8988T (cell line): Measurements from ENCODE around the gene EML6.
"Not testable (repeated sequence)": the region's sequence is repeated elsewhere in the genome, so short reads cannot be mapped to it uniquely, and the experiment has no call there.

ENCODE experiments used
- DNase-seq: peaks from one replicate; pipeline ENCODE4 v3.0.0; 2011

EML6 gene

DNA sequence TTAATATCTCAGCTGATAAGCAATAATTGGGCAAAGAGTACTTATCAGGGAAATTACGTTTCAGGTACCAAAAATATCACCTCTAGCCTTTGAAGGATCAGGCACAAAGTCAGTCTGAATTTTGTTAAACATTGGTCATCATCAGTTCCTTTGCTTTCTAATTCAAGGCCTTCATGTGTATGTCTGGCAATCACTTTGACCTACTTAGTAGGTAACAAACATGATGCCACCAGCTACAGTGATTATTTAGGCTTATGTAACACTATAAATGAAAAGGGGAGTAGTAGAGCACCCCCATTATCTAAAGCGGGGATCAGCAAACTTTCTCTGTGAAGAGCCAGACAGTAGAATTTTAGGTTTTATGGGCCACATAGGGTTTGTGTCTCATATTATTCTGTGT, 251.7 kb downstream of the EML6 start:
- no peak for DNase-seq

DNA sequence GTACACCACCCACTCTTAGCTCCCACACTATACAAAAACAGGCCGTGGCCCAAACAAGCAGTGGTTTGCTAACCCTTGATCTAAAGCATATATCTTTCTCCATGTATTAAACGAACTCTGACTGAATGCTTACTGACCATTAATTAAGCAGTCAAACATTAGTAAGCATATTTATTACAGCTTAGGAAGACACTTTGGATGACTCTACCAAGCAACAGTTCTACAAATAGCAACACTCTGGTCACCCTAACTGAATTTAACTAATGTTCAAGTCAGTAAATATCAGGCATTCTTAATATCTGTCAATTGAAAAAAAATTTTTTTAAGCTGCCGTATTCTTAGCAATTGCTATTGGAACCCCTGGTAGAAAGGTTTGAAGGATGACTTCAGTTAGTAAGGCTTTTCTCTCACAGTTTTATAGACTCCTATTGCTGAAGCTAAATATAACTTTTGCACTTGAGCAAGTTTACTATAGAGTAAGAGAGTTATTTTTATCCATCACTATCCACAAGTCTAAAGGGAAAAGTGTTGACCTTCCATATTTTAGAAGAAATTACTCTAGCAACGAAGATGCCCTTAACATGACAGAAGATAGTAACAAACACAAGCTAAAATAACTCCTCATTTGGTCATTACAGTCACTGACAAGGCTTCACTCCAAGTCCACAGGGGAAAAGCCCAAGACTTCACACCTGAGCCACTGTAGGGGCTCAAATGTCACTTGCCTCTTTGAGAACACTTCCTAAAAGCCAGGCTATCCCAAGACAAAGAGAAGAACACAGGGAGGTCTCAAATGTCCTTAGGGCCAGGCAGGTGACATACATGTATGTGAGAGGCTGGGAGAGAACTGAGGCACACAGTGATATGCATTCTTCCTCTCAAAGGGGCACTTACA, 252.4 kb downstream of the EML6 start:
- no peak for DNase-seq

DNA sequence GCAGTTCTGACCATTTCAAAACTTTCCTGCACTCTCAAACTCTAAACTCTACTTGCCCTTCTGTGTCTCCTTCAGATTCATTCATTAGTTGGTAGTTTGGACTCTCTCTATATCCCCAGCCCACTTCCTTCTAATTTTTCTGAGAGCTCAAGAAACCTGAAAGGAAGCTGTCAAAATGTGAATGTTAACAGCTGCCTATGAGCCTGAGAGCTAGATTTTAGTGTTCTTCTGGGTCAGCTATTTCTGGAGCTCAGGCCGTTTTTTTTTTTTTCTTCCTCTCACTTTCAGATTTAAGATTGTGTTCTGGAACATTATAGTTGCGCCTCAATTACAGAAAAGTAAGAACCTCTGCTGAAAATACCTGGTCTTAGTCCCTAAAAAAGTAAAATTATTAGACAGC, 253.7 kb downstream of the EML6 start:
- no peak for DNase-seq

DNA sequence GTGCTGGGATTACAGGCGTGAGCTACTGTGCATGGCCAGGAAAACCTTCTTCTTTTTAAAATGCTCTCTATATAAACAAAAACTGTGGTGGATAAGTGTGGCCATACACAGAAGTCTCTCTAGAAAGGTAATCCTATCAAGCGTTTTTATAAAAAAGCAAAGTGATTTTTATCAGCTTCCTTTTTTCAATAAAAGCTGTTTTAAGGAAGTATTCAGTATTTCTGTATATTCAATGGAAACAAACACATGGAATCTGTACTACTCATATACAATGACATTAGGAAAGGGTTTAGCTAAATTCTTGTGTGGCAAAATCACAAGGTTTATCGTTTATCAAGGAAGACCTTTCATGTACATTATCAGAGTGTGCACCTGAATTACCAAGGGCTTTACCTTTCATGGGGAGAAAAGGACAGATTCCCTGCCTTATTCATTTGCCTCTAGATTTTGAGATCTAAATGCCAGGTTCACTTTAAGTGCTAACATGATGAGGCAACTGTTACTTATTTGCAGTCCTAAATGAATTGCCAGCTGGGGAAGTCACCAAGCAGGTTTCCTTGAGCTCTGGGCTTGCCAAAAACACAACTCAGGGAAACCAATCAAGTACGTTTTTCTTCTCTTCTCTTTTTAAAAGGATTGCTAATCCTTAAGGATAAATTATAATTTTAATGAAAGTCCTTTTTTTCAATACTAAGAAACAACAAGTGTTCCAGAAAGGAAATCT, 256.0 kb downstream of the EML6 start:
- no peak for DNase-seq

DNA sequence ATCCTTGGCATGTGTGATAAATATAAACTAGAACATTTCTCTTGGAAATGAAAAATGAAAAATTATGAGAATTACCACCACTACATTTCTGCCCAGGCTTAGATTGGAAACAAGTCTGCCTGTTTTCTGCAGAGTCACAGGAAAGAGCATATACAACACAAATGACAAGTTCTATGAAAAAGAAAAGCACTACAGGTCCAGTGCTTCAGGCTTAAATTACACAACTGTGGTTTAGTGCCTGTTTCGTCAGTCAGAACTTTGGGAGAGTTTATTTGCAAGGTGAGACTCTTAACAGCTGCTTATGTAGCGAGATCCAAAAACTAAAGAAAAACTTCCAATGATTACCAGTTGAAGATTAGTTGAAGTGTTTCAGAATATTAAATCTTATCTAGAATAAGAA, 257.9 kb downstream of the EML6 start:
- no peak for DNase-seq

DNA sequence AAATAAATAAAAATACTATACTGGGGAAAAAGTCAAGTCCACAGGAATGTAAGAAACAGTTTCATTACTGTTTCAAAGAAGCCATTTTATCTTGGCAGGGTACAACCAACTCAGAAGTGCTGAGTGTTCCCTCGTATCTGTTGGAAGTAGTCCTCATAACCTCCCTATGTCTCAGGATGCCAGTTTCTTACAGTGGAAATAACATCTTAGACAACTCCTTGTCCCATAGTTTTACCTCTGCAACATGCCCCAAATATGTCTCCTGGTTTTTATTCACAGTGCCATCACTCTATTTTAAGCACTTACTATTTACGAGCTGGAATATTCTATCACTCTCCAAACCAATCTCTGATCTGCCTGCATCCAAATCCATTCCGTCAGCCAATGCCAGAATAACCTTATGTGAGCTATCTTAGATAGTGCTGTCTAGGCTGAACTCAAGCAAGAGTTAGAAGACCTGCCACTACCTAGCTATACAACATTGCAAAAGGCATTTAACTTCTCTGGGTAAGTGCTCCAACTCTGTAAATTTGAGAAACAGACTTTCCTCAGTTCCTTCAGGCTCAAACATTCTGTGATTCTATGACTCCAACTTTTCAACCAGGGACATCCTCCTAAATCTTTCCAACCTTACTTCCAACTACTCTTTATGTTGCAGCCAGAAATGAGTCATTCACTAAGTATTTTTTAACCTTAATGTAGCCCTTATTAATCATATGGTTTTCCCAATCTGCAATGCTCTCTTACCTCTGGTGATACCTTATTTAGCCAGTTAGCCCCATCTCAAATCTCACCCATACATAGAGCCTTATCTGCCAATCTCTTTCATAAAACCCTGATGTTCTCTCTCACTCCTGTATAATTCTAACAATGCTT, 260.1 kb downstream of the EML6 start:
- DNase-seq, result no peak

DNA sequence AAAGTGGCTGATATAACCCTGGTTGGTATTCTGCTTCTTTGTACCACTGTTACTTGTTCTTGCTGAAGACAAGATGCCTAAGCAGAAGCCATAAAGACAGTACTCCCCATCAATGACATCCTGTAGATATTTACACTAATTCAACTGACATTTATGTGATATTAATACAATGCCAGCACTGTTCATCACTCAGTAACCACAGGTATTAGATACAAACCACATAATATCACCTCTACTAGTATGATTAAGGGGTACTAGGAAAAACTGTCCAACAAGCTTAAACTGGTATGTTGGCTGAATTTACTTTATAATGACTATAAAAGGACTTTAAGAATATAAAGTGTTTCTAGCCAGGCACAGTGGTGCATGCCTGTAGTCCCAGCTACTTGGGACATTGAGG, 261.0 kb downstream of the EML6 start:
- DNase-seq, result no peak

DNA sequence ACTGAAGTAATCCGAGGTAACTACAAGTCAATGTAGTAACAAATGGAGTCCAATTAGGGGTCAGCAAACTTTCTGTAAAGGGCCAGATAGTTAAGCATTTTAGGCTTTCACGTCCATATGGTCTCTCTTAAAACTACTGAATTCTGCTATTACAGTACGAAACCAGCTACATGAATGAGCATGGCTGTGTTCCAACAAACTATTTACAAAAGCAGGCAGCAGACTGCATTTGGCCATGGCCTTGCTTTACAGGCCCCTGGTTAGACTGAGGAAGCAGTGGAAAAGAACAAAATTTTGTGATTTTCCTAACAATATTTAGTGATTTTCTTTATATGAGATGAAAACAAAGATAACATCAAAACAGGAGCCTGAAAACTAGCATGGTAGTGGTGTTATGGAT, 262.8 kb downstream of the EML6 start:
- DNase-seq, result no peak

DNA sequence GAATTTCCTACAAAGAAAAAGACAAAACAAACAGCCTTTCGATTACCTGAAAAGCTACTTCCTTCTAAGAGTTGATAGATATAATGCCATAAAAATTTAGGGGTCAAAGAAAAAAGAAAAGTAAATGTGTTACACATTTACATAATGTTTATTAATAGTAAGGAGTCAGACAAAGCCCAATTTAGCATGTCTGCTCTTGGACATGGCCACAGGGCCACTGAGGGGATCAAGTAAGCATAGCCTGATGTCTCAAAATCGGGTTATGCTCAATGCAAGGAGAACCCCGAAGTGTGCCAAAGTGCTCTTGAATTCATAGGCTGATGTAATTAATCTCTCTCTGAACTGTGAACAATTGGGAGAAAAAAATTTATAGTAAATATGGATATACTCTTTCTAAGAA, 265.1 kb downstream of the EML6 start:
- no peak for DNase-seq

DNA sequence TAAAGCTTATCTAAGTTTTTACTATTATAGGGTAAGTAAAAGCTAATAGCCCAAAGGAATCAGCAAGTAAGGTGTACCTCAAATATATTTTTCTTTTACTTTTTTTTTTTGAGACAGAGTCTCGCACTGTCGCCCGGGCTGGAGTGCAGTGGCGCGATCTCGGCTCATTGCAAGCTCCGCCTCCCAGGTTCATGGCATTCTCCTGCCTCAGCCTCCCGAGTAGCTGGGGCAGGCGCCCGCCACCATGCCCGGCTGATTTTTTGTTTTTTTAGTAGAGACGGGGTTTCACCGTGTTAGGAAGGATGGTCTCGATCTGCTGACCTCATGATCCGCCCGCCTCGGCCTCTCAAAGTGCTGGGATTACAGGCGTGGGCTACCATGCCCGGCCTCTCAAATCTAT, 267.2 kb downstream of the EML6 start:
- DNase-seq, result not testable (repeated sequence)

DNA sequence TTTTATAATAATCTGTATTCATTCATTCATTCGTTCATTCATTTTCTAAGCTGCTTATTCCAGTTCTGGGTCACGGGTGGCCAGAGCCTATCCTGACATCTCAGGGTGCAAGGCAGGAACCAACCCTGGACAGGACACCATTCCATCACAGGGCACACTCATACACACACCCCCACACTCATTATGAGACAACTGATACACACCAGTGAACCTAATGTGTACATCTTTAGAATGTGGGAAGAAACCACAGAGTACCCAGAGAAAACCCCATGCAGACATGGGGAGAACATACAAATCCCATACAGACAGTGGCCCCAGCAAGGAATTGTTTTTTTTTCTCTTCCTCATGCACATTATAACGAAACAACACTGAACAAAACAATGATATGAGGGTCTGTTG, 272.1 kb downstream of the EML6 start:
- DNase-seq, result no peak

DNA sequence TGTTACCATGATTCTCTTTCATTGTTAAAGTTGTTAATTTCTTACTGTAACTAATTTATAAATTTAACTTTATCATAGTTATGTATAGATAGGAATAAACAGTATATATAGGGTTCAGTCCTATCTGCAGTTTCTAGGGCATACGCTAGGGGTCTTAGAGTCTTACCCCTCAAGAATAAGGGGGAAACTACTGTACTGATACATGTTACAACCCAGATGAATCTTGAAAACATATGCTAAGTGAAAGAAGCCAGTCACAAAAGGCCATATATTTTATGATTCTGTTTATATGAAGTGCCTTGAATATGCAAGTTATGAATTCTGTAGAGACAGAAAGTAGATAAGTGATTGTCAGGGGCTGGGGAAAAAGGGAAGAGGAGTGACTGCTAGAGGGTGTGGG, 274.4 kb downstream of the EML6 start:
- DNase-seq, result no peak

DNA sequence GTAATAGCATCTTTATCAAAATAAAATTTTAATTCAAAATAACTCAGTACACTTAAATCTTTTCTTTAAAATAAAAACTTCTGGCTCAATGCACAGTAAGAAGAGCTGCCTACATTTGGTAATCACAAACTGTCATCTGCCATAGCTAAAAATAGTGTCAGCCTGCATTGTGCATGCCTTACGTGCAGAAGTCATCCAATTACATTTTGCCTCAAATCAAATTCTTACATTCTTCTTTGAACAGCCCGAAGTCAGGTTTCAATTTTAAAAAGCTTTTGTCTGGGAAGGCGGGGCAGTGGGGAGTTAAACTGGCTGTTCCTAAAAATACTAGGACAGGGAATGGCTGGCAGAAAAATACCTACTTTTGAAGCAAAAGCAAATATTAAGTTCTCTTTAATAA, 275.7 kb downstream of the EML6 start:
- DNase-seq, result no peak

DNA sequence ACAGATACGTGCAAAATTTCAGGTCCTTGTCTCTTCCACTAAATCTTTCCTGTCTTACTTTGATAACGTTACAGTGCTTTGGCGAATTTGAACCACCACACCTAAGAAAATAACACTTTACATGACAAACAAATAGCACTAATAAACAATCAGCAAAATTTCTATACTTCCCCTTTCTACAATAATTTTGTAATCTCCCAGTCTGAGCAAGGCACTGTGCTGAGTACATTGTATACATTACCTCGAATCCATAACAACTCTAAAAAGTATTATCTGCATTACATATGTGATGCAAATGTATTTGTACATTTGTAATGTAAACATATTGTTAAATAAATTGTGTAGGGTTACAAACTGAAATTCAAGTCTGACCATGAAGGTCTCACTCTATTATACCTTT, 276.9 kb downstream of the EML6 start:
- no peak for DNase-seq

DNA sequence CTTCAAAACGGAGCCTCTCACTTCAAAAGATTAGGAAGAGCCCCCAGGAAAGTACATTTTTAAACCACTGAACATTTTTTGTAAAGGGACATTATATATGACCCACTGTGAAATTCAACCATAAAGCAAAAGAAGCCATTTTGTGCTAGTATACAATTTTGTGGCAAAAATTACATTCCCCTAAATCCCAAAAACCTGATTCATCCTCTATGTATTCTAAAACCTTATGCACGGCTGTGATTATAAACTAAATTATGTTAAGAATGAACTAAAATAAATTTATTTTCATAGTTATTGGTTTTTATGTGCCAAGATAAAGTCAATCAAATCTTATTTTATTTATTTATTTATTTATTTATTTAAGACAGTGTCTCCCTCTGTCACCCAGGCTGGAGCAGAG, 278.3 kb downstream of the EML6 start:
- DNase-seq, result no peak

DNA sequence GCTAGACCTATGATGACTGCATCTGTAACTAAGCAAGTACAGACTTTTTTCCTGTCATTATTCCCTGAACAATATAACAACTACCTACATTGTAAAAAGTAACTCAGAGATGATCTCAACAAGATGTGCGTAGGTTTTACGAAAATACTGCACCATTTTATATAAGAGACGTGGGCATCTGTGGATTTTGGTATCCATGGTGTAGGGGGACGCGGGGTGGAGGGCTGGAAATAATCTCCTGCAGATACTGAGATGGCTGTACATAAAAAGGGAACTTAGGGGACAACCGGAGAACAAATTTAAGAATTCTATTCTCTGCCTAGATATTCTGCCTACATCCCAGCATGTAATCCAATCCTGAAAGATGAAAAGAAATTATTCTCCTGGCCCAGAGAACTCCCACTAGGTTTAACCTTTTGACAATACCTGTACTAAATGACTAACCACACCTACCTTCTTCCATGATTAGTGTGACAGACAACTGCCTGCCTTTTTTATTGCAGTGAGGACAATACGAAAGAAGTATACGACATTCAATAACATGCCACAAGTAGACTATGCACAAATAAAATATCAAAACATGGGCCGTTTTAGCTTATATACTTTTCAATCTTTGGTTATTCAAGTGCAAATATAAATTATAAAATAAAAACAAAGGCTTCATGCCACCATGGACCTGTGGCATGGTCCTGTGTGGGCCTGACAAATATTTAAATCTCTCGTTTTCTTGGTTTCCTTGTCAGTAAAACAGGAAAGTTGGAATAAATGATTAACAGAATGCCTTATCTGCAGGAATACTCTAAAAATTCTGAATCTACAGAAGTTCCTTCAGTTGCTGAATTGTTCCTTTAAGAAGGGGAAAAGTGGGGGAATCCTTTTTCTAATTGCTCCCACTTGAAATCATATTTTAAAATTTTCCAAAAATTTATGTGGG, 280.5 kb downstream of the EML6 start:
- no peak for DNase-seq

DNA sequence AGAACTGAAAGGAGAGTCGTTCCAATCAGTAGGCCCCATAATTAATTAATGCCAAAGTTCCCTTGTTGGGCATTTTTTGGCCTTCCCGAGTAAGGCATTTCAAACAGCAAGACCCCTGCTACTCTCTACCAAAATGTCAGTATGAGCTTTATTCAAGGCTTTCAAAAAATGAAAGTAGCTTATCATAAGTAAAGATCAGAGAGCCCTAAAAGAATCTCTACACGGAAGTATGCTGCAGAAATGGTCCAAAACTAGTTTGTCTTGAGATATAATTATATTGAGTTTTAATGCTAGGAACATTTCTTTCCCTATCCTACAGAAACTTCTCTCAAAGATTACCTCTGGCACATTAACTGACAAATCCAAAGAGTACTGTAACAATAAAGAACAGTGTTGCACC, 282.8 kb downstream of the EML6 start:
- no peak for DNase-seq

DNA sequence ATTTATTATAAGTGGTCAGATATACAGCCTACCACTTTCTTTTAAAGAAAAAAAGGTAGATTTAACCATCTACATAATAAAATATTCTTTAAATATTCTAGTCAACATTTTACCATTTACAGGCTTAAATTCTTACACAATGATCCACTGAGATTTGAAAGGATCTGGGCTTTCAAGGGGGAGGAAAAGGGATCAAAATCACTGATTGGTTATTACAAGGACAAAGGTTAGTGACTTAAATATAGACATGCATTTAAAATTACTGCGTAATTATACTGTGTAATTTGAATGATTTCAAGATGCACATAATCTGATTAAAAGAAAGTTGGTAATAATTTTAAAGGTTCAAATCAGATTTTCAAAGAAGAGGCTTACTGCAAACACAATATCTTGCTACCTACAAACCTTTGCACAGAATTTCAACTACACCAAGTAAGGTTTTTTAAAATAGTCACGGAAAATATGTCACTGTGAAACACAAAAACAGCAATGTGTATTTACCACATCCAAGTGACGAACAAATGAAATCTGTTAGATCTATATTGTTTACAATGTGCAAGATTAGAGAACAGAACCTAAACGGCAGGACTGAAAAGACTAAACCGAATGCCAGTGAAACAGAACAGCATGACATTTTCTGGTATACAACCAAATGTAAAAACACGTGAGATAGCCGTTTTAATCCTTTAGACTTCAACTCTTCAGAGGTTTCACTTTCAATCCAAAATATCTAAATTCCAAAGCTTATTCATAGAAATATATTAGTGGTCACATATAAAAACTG, 286.0 kb downstream of the EML6 start:
- DNase-seq, result no peak

DNA sequence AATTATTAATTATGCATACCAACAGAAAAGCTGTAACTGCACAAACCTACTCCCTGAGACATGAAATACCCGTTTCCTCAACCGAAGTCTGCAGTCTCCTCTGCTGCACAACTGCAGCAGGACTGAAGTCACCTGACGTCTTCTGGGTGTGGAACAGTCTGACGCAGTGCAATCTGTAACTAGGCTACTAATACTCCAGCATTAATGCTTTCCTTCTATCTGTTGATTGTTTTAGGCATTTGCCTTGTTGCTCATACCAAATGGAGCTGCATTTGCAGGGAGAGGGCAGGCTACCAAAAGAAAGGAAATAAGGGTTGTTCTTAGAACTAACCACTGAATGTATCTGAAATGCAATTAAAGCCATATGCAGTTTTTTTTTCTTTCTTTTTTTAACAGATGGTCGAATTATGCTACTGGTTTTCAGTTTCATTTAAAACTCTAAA, 286.7 kb downstream of the EML6 start:
- DNase-seq, result no peak

DNA sequence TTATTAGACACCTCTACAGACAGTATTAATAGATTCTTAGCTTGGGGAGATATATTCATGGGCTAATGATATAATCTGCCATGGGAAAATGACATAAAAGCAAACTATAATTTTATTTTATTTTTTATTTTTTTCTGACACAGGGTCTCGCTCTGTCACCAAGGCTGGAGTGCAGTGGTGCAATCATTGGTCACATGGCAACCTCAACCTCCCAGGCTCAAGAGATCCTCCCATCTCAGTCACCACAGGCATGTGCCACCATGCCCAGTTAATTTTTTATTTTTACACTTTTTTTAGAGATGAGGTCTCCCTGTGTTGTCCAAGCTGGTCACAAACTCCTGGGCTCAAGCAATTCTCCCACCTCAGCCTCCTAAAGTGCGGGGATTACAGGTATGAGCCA, 287.5 kb downstream of the EML6 start:
- no peak for DNase-seq
